HG03439 (cell line): ENCODE results near the gene SATB2.

ENCODE experiments used
- ATAC-seq: cut with Tn5 transposase; IDR thresholded peaks from one replicate; pipeline ENCODE4 v1.9.1; 2021; ENCODE audit warnings: mild to moderate bottlenecking, moderate library complexity; ENCODE audit not compliant: unreplicated experiment

Gene SATB2

DNA sequence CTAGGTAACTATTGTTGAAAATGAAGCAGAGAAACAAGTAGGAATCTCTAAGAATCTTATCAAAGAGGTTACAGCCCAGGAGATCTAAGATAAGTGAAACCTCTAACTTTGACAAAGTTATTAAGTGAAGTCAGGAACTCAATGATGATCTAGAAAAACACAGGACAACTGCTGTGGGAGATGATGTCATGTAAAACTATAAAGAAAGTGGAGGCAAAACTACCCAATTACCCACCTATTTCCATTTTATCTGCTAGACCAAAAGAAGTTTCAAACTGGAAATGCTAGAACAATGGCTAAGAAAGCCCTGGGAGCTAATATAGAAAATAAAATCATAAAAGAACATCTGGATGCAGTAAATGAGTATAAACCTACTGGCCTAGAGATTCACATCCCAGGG is 50.3 kb downstream of the SATB2 start:
- ATAC-seq = no peak

DNA sequence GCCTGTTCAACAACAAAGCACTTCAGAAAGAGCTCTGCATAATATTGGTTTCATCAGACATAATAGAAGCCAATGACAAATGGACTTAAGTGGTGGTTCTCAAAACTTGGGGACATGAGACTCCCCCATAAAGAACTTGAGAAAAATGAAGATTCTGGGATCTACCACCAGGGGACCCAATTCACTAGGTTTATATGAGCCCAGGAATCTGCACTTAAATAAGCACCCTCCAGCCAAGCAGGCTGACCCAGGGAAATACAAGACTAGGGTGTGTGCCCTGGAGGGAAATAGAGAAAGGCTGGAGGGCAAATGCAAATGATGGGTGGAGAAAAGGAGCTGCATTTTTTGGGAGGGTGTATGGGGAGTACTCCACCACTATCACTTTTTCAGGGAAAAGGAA is 52.5 kb downstream of the SATB2 start:
- ATAC-seq = no peak

DNA sequence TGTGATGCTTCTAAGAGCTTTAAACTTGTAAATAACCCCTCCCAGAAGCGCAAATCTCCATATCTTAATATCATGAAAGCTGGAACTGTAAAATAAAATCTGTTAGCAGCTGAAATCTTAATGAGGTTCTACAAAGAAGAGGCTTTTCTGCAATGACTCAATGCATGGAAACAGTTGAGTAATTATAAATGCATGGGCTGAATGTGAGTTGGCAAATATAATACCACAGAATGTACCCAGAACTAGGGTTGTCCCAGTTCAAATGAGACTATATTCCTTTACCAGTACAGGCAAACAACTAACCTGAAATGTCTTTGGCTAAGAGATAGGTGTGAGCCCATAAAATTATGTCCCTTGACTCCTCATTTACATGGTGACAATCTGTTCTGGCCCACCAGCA is 52.9 kb downstream of the SATB2 start:
- ATAC-seq = no peak

DNA sequence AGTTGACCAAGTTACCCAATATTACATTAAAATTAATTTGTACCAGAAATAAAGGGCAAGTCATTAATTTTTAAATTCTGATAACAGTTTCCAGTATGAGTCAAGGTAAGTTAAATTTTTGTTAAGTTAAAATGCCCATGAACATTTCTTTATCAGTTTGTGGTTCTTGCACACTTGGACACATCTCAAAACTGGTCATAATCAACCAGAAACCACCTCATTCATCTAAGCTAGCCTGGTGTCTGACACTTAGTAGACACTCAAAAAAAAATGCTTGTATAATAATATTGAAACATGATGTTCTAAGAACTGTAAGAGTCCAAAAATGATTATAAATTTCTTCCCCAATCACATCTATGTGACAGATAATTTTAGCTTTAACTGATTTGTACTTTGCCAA is 62.4 kb downstream of the SATB2 start:
- ATAC-seq = no peak

- ATAC-seq = no peak
These were observed 65.4 kb downstream of the SATB2 start for GRCh38 chr2:199392363-199392762.

DNA sequence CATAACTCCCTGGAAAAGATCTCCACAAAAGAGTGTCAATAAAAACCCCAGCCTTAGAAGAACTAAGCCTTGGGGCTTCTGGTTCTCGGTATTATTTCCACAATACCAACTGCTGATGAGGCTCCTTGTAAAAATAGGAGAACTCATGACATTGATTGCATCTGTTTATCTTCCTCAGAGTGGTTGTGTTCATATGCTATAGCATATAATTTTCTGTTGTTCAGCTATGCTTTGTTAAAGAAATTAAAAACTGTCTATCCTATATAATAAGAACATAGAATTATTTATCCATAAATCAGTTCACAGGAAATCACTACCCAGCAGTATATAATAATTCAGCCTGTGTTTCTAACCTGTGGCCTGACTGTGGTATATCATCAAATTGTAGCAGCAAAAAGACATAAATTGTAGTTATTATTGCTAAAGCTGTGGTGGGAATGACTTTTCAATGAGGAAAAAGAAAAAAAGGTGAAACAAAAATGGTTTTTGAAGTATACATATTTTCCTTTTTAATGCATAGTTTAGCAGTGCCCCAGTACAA is 68.9 kb downstream of the SATB2 start:
- no peak for ATAC-seq

GRCh38 chr2:199384043-199384442 is 73.7 kb downstream of the SATB2 start:
- no peak for ATAC-seq

DNA sequence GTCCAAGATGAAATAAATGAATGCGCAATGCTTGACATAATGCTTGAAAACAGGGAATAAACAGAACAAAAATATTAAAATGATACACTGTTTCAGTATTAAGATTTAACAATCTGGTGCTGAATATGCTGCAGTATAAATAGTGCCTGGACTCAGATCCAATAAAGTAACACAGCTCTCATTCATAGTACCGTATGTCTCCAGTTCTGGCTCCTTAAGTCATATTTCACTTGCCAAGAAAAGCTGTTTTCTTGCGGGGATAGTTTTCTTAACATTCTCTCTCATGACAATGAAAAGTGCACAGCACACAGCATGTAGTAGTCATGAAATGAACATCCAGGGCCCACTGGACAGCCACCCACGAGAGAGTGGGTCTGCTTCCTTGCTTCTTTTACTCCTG is 74.7 kb downstream of the SATB2 start:
- ATAC-seq = no peak

- no peak for ATAC-seq
These were observed 75.6 kb downstream of the SATB2 start for GRCh38 chr2:199382091-199382490.

- ATAC-seq = no peak
These were observed 76.2 kb downstream of the SATB2 start for GRCh38 chr2:199381531-199381930.

GRCh38 chr2:199378948-199379650 is 78.6 kb downstream of the SATB2 start:
- no peak for ATAC-seq

- no peak for ATAC-seq
These were observed 87.5 kb downstream of the SATB2 start for GRCh38 chr2:199370150-199370780.

DNA sequence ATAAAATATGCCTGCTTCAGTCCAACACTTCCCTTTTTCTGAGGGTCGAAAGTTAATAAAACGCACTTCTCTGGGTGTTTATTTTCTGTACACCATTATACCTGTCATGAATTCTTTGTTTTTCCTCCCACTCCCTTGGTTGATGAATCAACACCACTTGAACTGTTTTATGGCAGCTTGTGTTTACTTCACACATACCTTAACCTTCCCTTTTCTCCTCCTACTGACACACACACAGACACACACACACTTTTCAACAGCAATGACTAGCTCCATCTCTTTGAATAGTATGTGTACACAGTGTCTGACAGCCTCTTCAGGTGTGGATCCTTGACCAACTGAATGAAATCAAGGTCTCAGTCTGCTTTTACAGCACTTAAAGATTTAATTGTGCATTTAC is 91.3 kb downstream of the SATB2 start:
- no peak for ATAC-seq

GRCh38 chr2:199364153-199364552 is 93.6 kb downstream of the SATB2 start:
- no peak for ATAC-seq

DNA sequence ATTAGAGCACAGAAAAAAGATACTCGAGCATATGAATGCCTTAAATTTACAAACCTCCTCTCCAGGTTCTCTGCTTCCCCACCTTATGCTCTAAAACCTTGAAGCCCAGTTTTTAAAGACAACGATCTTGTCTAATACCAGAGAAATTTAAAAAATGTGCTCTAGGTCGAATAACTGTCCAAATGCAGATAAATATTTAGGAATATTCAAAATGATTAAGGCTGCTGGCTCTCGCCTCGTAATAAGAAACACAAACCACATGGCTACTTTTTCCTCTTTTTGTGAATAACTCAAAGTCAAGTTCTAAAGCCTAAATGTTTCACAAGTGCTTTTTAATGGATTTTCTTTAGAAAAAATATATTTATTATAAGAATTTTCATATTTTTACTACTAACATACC is 101.3 kb downstream of the SATB2 start:
- ATAC-seq = no peak

GRCh38 chr2:199348871-199349270 is 108.9 kb downstream of the SATB2 start:
- ATAC-seq = no peak

DNA sequence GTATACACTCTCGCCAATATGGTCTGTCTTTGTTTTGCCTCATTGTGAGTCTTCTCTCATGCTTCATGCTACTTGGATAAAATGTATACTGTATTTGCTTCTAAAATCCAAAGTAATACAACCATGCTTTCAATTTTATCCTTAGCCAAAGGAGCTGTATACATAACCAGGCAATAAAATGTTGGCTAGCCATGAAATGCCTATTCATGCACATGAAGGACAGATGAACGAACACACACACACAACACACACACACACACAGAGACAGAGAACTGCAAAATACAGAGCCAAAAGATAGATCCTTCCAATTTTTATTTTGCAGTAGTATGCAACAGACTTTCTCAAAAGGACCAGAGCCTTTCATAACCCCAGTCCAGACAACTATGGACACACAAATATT is 113.7 kb downstream of the SATB2 start:
- no peak for ATAC-seq

- no peak for ATAC-seq
These were observed 115.4 kb downstream of the SATB2 start for GRCh38 chr2:199342334-199342733.

DNA sequence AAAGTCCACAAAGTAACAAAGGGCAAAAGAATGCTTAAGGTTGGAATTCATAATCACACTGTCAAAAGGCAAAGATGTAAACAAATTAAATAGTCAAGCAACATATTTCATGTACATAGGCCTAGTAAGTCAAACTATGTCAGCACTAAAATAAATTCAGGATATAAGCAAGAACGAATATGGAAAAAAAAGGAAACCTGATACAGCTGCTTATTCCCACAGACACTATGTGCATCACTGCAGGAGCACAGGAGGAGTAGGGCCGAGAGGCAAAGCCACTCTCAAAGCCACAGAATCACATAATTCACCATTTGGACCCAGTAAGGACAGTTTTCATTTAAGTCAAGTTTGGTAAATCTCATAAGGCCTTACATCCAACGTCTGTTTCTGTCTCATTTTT is 116.6 kb downstream of the SATB2 start:
- no peak for ATAC-seq

GRCh38 chr2:199339891-199340605 is 117.7 kb downstream of the SATB2 start:
- no peak for ATAC-seq

GRCh38 chr2:199336546-199336945 is 121.2 kb downstream of the SATB2 start:
- no peak for ATAC-seq

GRCh38 chr2:199335502-199335901 is 122.2 kb downstream of the SATB2 start:
- no peak for ATAC-seq
